Right lobe of liver (tissue), 6 donors: ENCODE measurements around the gene GID8. TPM values are rescaled to one million over a fixed set of nuclear protein-coding genes. Genes with fewer than 3 reads are reported as not detected.

Source experiments
- ATAC-seq, 4 donors: fragments of 200-7000 bp; cut with Tn5 transposase; one replicate each; pipeline ENCODE4 v1.9.1; 2020; ENCODE audit warnings: mild to moderate bottlenecking in 4 of 4, moderate library complexity in 4 of 4
- DNase-seq, 3 donors: peaks; one replicate each; pipeline ENCODE4 v3.0.0-alpha.2; 2020
- H3K27ac ChIP-seq, 3 donors: fragments of 200-600 bp; one replicate each; pipeline ENCODE4 v1.8.0; 2022
- H3K27me3 ChIP-seq, 2 donors: fragments of 200-600 bp; one replicate each; pipeline ENCODE4 v1.8.0; 2022
- H3K36me3 ChIP-seq, 4 donors: fragments of 200-600 bp; sonication (generic) in 1 of 4; one replicate each; pipeline versions ENCODE4 v1.5.1 to v1.8.0; 2017 to 2022; ENCODE audit warnings: control low read depth in 1 of 4
- H3K4me1 ChIP-seq, 4 donors: fragments of 200-600 bp; sonication (generic) in 1 of 4; one replicate each; pipeline versions ENCODE4 v1.5.1 to v1.8.0; 2017 to 2022; ENCODE audit warnings: control low read depth in 1 of 4
- H3K4me3 ChIP-seq, 3 donors: fragments of 200-600 bp; one replicate each; pipeline ENCODE4 v1.8.0; 2022
- H3K9me3 ChIP-seq, 4 donors: fragments of 200-600 bp; sonication (generic) in 1 of 4; one replicate each; pipeline versions ENCODE4 v1.5.1 to v1.8.0; 2017 to 2022; ENCODE audit warnings: control low read depth in 1 of 4
- POLR2A ChIP-seq: fragments of 450-650 bp; IDR thresholded peaks from one replicate; pipeline ENCODE4 v1.6.1; 2017; ENCODE audit warnings: antibody characterized with exemption, mild to moderate bottlenecking
- WGBS: methylation state at CpG from one replicate; pipeline ENCODE4 v1.1.6; 2018; ENCODE audit warnings: low coverage, low lambda C conversion rate; ENCODE audit not compliant: insufficient coverage; ENCODE audit errors: missing lambda C conversion rate; 5-methylcytosine and 5-hydroxymethylcytosine counted together
- intact Hi-C, 2 donors: fragments of 100-400 bp; cut with DNase I; formaldehyde crosslinking; loops; one replicate each; pipeline versions ENCODE4 v1.11.2 to v1.14.1; 2022
- total RNA-seq, 6 experiments: library from RNA; depleted of rRNA in 2 of 6; stranded (reverse); fragments of >200 nt in 2 of 6; fragmentation: NEBNext Ultra II Directional in 3 of 6; extraction: Animal tissue kit (Norgen Biotek cat#: 25700) in 3 of 6; gene quantifications; one replicate each; pipeline versions ENCODE4 v1.1.0 to v1.2.4, GENCODE V29; 2016 to 2023
- TF ChIP-seq, protein P1 (sequence below), 4 donors: fragments of 200-600 bp in 3 of 4; fragments of 450-650 bp in 1 of 4; IDR thresholded peaks; one replicate each; pipeline versions ENCODE4 v1.5.1 to v1.8.0; 2016 to 2022; ENCODE audit warnings: antibody characterized with exemption in 4 of 4, mild to moderate bottlenecking in 2 of 4
- donor health status: DM: no; HTN: yes; CAD: no.
- donor health status: DM: no; HTN: no; CAD: no.
- donor health status: DM: no; HTN: no; CAD: no.
- donor health status: DM: no; HTN: yes; CAD: no.
- donor health status: DM: no; HTN: yes; CAD: no.

Gene GID8
- total RNA-seq, 6 experiments from 2014 or later = 12.6 to 18.9 (median 15.1) TPM

DNA sequence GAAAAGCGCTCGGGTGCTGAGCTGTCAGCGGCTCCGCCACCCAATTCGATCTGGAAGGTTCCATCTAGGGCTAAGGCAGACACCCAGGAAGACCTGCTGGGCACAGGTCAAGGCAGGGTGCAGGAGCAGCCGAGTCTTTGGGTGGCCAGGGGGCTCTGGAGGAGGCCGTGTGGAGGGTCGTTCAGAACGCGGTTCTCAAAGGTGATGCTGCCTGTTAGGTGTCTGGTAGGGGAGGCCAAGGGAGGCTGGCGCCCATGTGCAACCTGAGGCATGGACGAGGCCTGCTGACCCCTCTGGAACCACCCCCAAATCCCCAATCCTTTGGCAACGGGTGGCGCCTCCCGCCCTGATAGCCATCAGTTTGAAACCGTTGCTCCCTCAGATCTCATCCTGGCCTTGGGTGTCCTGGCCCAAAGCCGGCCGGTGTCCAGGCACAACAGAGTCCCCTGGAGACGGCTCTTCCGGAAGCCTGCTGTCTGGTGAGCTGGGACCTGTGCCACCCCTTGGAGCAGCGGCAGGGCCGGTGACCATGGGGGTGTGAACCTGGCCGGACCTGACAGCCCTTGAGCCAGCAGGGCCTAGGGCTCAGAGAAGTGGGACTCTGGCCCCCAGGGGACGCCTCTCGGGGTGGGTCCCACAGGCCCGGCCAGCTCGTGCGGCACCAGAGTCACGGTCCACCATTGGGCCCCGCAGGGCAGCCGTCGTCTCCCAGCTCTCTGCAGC, 25.1 kb downstream of the GID8 start:
- WGBS = 71% methylated on average over 7 of the region's 32 CpGs
- TF ChIP-seq POLR2A = no peak
- TF ChIP-seq, protein P1, sequence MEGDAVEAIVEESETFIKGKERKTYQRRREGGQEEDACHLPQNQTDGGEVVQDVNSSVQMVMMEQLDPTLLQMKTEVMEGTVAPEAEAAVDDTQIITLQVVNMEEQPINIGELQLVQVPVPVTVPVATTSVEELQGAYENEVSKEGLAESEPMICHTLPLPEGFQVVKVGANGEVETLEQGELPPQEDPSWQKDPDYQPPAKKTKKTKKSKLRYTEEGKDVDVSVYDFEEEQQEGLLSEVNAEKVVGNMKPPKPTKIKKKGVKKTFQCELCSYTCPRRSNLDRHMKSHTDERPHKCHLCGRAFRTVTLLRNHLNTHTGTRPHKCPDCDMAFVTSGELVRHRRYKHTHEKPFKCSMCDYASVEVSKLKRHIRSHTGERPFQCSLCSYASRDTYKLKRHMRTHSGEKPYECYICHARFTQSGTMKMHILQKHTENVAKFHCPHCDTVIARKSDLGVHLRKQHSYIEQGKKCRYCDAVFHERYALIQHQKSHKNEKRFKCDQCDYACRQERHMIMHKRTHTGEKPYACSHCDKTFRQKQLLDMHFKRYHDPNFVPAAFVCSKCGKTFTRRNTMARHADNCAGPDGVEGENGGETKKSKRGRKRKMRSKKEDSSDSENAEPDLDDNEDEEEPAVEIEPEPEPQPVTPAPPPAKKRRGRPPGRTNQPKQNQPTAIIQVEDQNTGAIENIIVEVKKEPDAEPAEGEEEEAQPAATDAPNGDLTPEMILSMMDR (IDR thresholded peaks at IDR 0.05) = no peak
- Histone ChIP-seq H3K9me3 (no peaks in the 10 kb centered on the region), H3K4me3 (no peak overlapping the region), H3K27ac (no peak overlapping the region), H3K36me3 (peaks cover 0 to 52% (median 21%) of the 10 kb centered on the region in 4 donors), H3K4me1 (peaks cover 0 to 2% (median 0%) of the 10 kb centered on the region in 4 donors), H3K27me3 (no peaks in the 10 kb centered on the region)
- ATAC-seq = peak in 1 of 4 donors; percentile 5
- intact Hi-C loops = loop anchor here in 1 of 2 donors (10.0 kb wide), 1 partner anchor 58 kb away; no protein-coding TSS in a partner anchor
- peak in 1 of 3 donors; percentile 51 for DNase-seq

DNA sequence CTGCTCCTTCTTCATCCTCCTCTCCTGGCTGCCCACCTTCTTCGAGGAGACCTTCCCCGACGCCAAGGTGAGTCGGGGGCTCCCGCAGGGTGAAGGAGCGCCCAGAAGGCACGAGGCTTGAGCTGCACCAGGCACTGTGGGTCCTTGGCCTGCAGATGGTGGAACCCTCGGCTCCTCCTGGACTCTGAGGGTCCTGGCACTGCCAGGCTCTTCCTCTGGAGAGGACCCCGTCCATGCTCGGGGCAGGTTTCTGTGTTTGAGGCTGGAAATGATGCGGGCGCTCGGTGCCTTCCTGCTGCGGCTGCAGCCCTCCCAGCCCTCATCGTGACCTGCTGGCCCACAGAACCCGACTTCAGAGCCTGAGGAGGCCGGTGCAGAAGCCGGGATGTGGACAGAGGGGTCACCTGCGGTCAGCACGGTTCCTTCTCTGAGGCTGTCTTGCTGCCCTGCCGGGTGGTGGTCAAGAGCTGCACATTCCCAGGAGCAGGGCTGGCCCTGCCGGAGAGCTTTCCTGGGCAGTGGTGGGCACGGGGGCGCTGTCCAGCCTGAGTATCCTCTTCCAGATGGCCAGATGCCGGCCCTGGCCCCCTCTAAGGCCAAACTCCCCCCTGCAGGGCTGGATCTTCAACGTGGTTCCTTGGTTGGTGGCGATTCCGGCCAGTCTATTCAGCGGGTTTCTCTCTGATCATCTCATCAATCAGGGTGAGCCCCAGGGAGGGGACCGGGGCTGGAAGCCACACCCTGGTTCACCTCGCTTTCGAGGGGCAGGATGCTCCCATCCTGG, 25.9 kb downstream of the GID8 start:
- 83% methylated on average over 6 of the region's 32 CpGs for WGBS
- ATAC-seq = no peak

DNA sequence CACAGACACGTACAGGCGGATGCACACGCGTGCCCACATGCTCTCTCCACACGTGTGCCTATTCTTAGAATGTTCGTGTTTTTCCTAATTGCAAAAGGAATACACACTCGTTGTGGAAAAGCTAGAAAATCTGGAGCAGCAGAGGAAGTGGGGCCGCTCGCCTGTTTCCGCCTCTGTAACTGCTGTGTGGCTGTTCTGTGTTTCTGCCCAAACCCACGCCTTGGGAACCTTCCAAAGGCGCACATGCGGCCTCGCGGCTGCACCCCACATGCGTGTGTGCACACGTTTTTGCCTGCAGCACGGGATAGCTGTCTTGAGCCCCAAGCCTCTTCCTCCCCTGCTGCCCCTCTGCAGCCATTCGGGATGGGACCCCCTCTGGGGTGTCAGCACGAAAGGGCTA, 26.8 kb downstream of the GID8 start:
- no peaks in the 10 kb centered on the region for H3K9me3 ChIP-seq
- H3K27ac ChIP-seq = no peak overlapping the region
- peaks cover 0 to 46% (median 18%) of the 10 kb centered on the region in 4 donors for H3K36me3 ChIP-seq
- DNase-seq (peak in 1 of 3 donors; percentile 36), ATAC-seq (no peak)
- H3K4me3 ChIP-seq = no peak overlapping the region
- WGBS = 69% methylated on average over 8 of the region's 20 CpGs
- no peaks in the 10 kb centered on the region for H3K27me3 ChIP-seq
- intact Hi-C loops = loop anchor here in 1 of 2 donors (10.0 kb wide), 1 partner anchor 60 kb away; no protein-coding TSS in a partner anchor
- peaks cover 0 to 5% (median 0%) of the 10 kb centered on the region in 4 donors for H3K4me1 ChIP-seq
- no peak for TF ChIP-seq POLR2A
- TF ChIP-seq, protein P1 (IDR thresholded peaks at IDR 0.05) = no peak

More for the DNA sequence above, 25.9 kb downstream of the GID8 start:
- DNase-seq = peak in 1 of 3 donors; percentile 44
- intact Hi-C loops = loop anchor here in 1 of 2 donors (10.0 kb wide), 1 partner anchor 59 kb away; no protein-coding TSS in a partner anchor
- Histone ChIP-seq H3K9me3 (no peaks in the 10 kb centered on the region), H3K27me3 (no peaks in the 10 kb centered on the region), H3K36me3 (peaks cover 0 to 49% (median 21%) of the 10 kb centered on the region in 4 donors), H3K4me3 (no peak overlapping the region), H3K27ac (no peak overlapping the region), H3K4me1 (peaks cover 0 to 5% (median 0%) of the 10 kb centered on the region in 4 donors)
- no peak for TF ChIP-seq POLR2A
- TF ChIP-seq, protein P1 (IDR thresholded peaks at IDR 0.05) = no peak

DNA sequence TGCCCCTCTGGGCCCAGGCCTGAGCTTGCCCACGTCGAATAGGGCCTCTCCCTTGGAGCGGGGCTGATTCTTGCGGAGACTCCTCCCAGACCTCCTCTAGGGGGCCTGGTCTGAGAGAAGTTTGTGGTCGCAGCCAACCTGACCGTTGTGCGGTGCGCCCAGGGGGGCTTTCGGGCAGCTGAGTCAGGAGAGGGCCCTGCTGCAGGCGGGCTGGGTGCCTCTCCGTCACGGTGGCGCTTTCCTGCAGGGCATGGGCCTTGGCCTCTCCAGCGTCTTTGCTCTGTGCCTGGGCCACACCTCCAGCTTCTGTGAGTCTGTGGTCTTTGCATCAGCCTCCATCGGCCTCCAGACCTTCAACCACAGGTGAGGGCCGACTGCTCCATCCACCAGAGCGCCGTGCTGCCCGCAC, 27.4 kb downstream of the GID8 start:
- intact Hi-C loops = loop anchor here in 1 of 2 donors (10.0 kb wide), 1 partner anchor 61 kb away; no protein-coding TSS in a partner anchor
- no peaks in the 10 kb centered on the region for H3K27me3 ChIP-seq
- WGBS = 97% methylated on average over 5 of the region's 19 CpGs
- H3K27ac ChIP-seq = no peak overlapping the region
- DNase-seq (peak in 1 of 3 donors; percentile 50), ATAC-seq (no peak)
- H3K36me3 ChIP-seq = peaks cover 0 to 39% (median 14%) of the 10 kb centered on the region in 4 donors
- no peak overlapping the region for H3K4me3 ChIP-seq
- no peaks in the 10 kb centered on the region for H3K9me3 ChIP-seq
- TF ChIP-seq, protein P1 (IDR thresholded peaks at IDR 0.05) = no peak
- no peak for TF ChIP-seq POLR2A
- H3K4me1 ChIP-seq = peaks cover 0 to 5% (median 0%) of the 10 kb centered on the region in 4 donors
